Activated naive CD4-positive, alpha-beta T cell treated with anti-CD3 and anti-CD28 coated beads for 36 hours (primary cell): ENCODE measurements around the gene ERCC6L2. TPM values are rescaled to one million over a fixed set of nuclear protein-coding genes. Genes with fewer than 3 reads are reported as not detected.

Experiments used
- CTCF ChIA-PET: fragments of 350-600 bp; sonication (Branson Sonifier 250); formaldehyde crosslinking; loops from one replicate; lab custom pipeline; 2021; ENCODE audit warnings: antibody characterized with exemption; lab: Charles Lee
- DNase-seq: peaks from one replicate; pipeline ENCODE4 v3.0.0-alpha.2; 2020
- H3K27ac Mint-ChIP-seq: one replicate; pipeline ENCODE4 v1.8.0; 2021; ENCODE audit warnings: mild to moderate bottlenecking, mixed read lengths
- H3K27me3 Mint-ChIP-seq: one replicate; pipeline ENCODE4 v1.8.0; 2021; ENCODE audit warnings: low read depth, mixed read lengths
- H3K36me3 Mint-ChIP-seq: one replicate; pipeline ENCODE4 v1.8.0; 2021; ENCODE audit warnings: low read depth, mixed read lengths
- H3K4me1 Mint-ChIP-seq: one replicate; pipeline ENCODE4 v1.8.0; 2021; ENCODE audit warnings: low read depth, mixed read lengths
- H3K4me3 Mint-ChIP-seq: one replicate; pipeline ENCODE4 v1.8.0; 2021; ENCODE audit warnings: mild to moderate bottlenecking, moderate library complexity, mixed read lengths
- H3K9me3 Mint-ChIP-seq: one replicate; pipeline ENCODE4 v1.8.0; 2021; ENCODE audit warnings: mixed read lengths
- intact Hi-C: fragments of 100-400 bp; cut with micrococcal nuclease; formaldehyde crosslinking; loops from one replicate; pipeline ENCODE4 v1.15.1; 2023
- total RNA-seq, 2 experiments: library from RNA; stranded (reverse); gene quantifications; one replicate each; pipeline ENCODE4 v1.2.3, GENCODE V29; 2021

ERCC6L2 gene
- total RNA-seq, 2 experiments from 2014 or later = 20.3 to 20.6 TPM

DNA sequence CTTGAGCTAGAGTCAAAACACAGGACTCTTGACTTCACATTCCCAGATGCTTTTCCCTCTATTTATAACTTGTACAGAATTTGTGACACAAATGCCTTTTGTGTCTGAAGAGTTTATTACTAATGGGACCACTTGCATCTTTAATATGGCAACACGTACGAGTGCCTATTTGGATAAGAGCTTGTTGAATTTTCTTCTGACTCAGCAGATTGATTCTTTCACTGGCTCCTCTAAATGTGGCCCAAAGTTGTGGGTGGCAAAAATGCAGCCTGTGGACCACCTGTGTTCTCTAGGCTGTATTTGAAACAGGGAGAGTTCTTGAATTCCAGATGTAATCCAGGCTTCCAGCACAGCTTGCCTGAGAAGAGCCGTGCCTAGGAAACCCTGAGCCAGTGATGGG, 34.1 kb upstream of the ERCC6L2 start:
- intact Hi-C loops = no loop called here
- CTCF ChIA-PET = no interaction called here
- H3K4me1 Mint-ChIP-seq = no peaks in the 10 kb centered on the region
- no peaks in the 10 kb centered on the region for H3K36me3 Mint-ChIP-seq
- H3K4me3 Mint-ChIP-seq = no peak overlapping the region
- DNase-seq = no peak
- H3K27me3 Mint-ChIP-seq = no peaks in the 10 kb centered on the region
- H3K27ac Mint-ChIP-seq = no peak overlapping the region
- H3K9me3 Mint-ChIP-seq = no peaks in the 10 kb centered on the region

DNA sequence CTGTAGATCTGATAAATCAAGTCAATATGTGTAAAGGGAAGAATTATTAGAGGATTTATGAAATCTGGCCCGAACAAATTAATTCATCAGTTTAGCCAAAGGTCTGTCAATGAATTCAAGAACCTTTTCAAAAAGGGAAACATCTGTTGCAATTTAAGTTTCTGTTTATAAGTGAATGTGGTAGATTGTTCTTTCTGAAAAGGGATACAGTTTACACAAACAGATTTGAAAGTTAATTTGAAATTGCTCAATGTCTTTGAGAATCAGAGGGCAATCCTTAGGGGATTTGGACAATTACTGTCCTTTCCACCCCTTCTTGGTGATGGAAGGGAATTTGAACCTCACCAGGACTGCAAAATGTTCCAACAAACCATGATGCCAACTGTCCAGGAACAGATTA, 29.7 kb upstream of the ERCC6L2 start:
- DNase-seq = no peak
- CTCF ChIA-PET = no interaction called here
- intact Hi-C loops = no loop called here
- H3K27me3 Mint-ChIP-seq = no peaks in the 10 kb centered on the region
- H3K27ac Mint-ChIP-seq = no peak overlapping the region
- H3K9me3 Mint-ChIP-seq = no peaks in the 10 kb centered on the region
- H3K4me1 Mint-ChIP-seq = no peaks in the 10 kb centered on the region
- H3K36me3 Mint-ChIP-seq = peaks cover 7% of the 10 kb centered on the region
- no peak overlapping the region for H3K4me3 Mint-ChIP-seq

DNA sequence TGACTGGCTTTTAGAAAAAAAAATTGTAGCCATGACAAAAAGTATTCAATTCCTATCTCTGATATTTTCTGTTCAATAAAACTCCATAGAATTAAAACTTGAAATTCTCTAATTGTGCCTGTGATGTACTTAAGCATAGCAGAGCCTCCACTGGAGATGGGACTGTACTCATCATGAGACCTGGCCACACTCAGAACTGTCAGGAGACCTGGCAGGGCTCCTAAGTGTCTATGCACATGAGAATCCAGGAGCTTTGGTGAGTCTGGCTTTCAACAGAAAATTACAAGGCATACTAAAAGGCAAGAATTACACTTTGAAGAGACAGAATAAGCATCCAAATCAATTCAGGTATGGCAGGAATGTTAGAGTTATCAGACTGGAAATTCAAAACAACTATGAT, 26.7 kb upstream of the ERCC6L2 start:
- intact Hi-C loops = no loop called here
- H3K27me3 Mint-ChIP-seq = no peaks in the 10 kb centered on the region
- H3K4me3 Mint-ChIP-seq = no peak overlapping the region
- DNase-seq = no peak
- CTCF ChIA-PET = no interaction called here
- H3K27ac Mint-ChIP-seq = no peak overlapping the region
- H3K9me3 Mint-ChIP-seq = no peaks in the 10 kb centered on the region
- H3K36me3 Mint-ChIP-seq = peaks cover 7% of the 10 kb centered on the region
- peaks cover 20% of the 10 kb centered on the region for H3K4me1 Mint-ChIP-seq

GRCh38 chr9:95852059-95853032, 23.1 kb upstream of the ERCC6L2 start:
- Mint-ChIP-seq H3K27me3 (no peaks in the 10 kb centered on the region), H3K4me1 (peaks cover 22% of the 10 kb centered on the region), H3K9me3 (no peaks in the 10 kb centered on the region), H3K36me3 (peaks cover 7% of the 10 kb centered on the region), H3K4me3 (no peak overlapping the region), H3K27ac (no peak overlapping the region)
- CTCF ChIA-PET = no interaction called here
- intact Hi-C loops = loop anchor here (1.0 kb wide), 2 partner anchors 13 to 128 kb away; no protein-coding TSS in a partner anchor
- DNase-seq = peak; percentile 37

DNA sequence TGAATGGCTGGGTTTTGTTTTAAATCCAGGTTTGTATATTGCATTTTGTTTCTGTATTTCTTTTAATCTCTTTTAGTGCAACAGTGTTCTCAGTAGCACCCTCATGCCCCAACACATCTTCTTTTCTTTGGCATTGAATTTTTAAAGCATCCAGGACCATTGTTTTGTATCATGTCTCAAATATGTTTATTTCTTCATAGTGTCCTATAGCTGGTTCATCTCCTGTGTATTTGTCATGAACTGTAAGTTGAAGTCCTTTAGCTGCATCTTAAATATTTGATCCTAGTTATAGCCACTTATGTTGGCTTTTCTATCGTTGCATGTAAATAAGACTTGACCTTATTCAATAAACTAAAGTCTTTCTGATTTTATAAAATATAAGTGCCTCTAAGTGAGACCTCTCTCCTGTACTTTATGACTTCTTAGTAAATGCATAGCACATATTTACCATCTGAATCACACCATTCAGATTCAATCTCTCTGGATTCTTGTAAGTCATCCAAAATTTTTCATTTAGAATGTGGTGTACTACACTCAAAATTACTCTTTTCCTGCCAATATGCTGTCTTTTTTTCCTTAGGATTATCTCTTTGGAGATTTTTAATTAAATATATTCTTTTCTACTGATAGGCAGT, 21.0 kb upstream of the ERCC6L2 start:
- Mint-ChIP-seq H3K9me3 (no peaks in the 10 kb centered on the region), H3K27ac (no peak overlapping the region), H3K27me3 (no peaks in the 10 kb centered on the region), H3K4me1 (peaks cover 36% of the 10 kb centered on the region), H3K4me3 (no peak overlapping the region), H3K36me3 (peaks cover 1% of the 10 kb centered on the region)
- intact Hi-C loops = no loop called here
- CTCF ChIA-PET = no interaction called here
- DNase-seq = no peak

DNA sequence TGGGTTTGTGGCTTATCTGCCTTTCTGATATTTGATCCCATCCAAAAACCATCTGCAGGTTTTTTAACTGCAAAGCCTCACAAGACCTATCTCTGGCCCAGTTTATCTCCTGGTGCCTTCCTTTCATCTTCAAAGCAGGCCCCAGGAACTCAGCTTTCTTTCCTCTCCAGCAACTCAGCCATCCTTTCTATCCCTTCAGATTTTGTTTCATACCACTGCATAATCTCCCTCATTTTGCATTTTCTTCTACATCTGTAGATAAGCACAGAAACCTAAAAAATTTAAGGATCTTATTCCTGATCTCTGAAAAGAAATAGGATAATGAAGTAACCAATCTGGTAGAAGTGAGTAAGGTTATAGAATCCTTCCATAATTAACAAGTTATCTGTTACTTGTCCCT, 19.5 kb upstream of the ERCC6L2 start:
- CTCF ChIA-PET = no interaction called here
- Mint-ChIP-seq H3K27ac (no peak overlapping the region), H3K4me3 (no peak overlapping the region), H3K36me3 (no peaks in the 10 kb centered on the region), H3K27me3 (no peaks in the 10 kb centered on the region), H3K4me1 (peaks cover 36% of the 10 kb centered on the region), H3K9me3 (no peaks in the 10 kb centered on the region)
- intact Hi-C loops = no loop called here
- DNase-seq = no peak

DNA sequence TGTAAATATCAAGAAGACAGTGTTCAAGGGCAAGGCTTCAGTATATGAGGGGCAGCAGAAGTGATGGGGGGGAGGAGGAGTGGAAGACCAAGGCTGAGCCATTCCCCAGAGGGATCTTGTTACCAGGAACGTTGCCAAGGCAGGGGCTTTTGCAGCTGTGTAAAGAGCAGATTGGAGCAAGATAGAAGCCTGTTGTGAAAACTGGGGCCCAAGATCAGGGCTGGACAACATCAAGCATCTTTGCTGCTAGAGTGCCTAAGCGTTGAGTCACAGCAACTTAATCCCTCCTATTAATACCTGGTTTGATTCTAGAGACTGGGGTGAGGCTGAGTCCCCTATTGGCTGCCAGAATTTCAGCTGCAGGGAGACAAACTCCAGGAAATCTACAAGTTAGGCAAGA, 18.4 kb upstream of the ERCC6L2 start:
- Mint-ChIP-seq H3K4me1 (peaks cover 29% of the 10 kb centered on the region), H3K4me3 (no peak overlapping the region), H3K36me3 (no peaks in the 10 kb centered on the region), H3K27me3 (no peaks in the 10 kb centered on the region), H3K9me3 (peaks cover 5% of the 10 kb centered on the region), H3K27ac (no peak overlapping the region)
- no peak for DNase-seq
- intact Hi-C loops = no loop called here
- CTCF ChIA-PET = no interaction called here

- no peak overlapping the region for H3K27ac Mint-ChIP-seq
- CTCF ChIA-PET = no interaction called here
- no peak for DNase-seq
- H3K9me3 Mint-ChIP-seq = peaks cover 10% of the 10 kb centered on the region
- H3K36me3 Mint-ChIP-seq = peaks cover 2% of the 10 kb centered on the region
- intact Hi-C loops = no loop called here
- H3K4me1 Mint-ChIP-seq = peaks cover 22% of the 10 kb centered on the region
- no peak overlapping the region for H3K4me3 Mint-ChIP-seq
- H3K27me3 Mint-ChIP-seq = no peaks in the 10 kb centered on the region
Measured at GRCh38 chr9:95857896-95858295, 17.6 kb upstream of the ERCC6L2 start.

DNA sequence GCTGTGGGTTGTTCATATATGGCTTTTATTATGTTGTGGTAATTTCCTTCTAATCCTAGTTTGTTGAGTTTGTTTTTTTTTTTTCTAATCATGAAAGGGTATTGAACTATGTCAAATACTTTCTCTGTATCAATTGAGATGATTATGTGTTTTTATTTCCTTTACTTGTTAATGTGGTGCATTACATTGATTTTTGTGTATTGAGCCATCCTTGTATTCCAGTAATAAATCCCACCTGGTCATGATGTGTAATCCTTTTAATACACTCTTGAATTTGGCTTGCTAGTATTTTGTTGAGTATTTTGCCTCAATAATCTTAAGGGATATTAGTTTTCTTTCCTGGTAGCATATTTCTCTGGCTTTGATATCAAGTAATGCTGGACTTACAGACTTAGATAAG, 13.1 kb upstream of the ERCC6L2 start:
- CTCF ChIA-PET = no interaction called here
- Mint-ChIP-seq H3K36me3 (peaks cover 8% of the 10 kb centered on the region), H3K4me1 (peaks cover 18% of the 10 kb centered on the region), H3K27me3 (no peaks in the 10 kb centered on the region), H3K27ac (no peak overlapping the region), H3K9me3 (peaks cover 20% of the 10 kb centered on the region), H3K4me3 (no peak overlapping the region)
- DNase-seq = no peak
- intact Hi-C loops = no loop called here

DNA sequence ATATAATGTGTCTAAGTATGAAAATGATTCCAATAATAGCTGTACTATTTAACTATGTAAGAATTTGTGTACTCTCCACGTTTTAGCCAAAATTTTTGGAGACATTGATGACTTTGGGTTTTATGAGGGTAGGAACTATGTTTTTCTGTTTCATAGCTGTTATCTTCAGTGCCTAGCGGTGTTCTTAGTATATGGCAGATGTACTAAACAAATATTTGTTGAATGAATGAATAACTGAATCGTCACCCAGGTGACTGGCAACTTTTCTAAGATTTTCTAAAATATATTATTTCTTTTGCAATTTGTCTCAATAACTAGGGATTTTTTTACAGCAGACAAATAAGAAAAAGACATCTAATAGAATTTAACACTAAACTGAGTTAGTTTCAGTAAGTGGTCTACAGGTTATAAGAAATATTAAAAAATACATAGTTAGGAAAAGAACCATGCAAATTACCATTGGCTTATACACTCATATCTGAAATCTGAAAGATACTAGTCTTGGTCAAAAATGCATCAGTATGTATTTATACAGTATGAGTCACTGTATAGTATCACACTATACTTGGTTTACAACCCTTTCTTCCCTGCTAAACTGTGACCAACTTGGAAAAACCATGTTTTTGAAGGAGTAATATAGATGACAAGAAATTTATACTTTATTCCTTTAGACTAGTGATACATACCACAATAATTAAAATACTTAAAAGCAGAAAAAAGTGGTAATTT, 10.5 kb upstream of the ERCC6L2 start:
- intact Hi-C loops = loop anchor here (1.0 kb wide), 1 partner anchor 13 kb away; no protein-coding TSS in a partner anchor
- Mint-ChIP-seq H3K9me3 (peaks cover 24% of the 10 kb centered on the region), H3K27me3 (no peaks in the 10 kb centered on the region), H3K27ac (no peak overlapping the region), H3K36me3 (peaks cover 14% of the 10 kb centered on the region), H3K4me3 (no peak overlapping the region), H3K4me1 (peaks cover 4% of the 10 kb centered on the region)
- CTCF ChIA-PET = interaction anchor here (0.7 kb wide), 1 partner anchor 186 kb away, joined by 3 read pairs; no protein-coding TSS in a partner anchor
- no peak for DNase-seq

GRCh38 chr9:95870352-95870751, 5.1 kb upstream of the ERCC6L2 start:
- H3K36me3 Mint-ChIP-seq = peaks cover 51% of the 10 kb centered on the region
- H3K4me1 Mint-ChIP-seq = peaks cover 14% of the 10 kb centered on the region
- CTCF ChIA-PET = interaction anchor here (1.7 kb wide), 1 partner anchor 26 kb away, joined by 3 read pairs; no protein-coding TSS in a partner anchor
- DNase-seq = no peak
- intact Hi-C loops = no loop called here
- no peaks in the 10 kb centered on the region for H3K27me3 Mint-ChIP-seq
- H3K27ac Mint-ChIP-seq = no peak overlapping the region
- H3K9me3 Mint-ChIP-seq = peaks cover 14% of the 10 kb centered on the region
- no peak overlapping the region for H3K4me3 Mint-ChIP-seq

- DNase-seq = no peak
- Mint-ChIP-seq H3K4me3 (no peak overlapping the region), H3K9me3 (peaks cover 14% of the 10 kb centered on the region), H3K4me1 (peaks cover 11% of the 10 kb centered on the region), H3K27me3 (no peaks in the 10 kb centered on the region), H3K36me3 (peaks cover 51% of the 10 kb centered on the region), H3K27ac (no peak overlapping the region)
- intact Hi-C loops = no loop called here
- CTCF ChIA-PET = interaction anchor here (0.6 kb wide), 1 partner anchor 446 kb away, joined by 3 read pairs; no protein-coding TSS in a partner anchor
Measured at GRCh38 chr9:95870906-95871305, 4.6 kb upstream of the ERCC6L2 start.
